HepG2 (cell line): ENCODE data around the gene ATG2A. TPM values are rescaled to one million over a fixed set of nuclear protein-coding genes. Genes with fewer than 3 reads are reported as not detected.

Experiments used
- ATAC-seq: fragments of 200-7000 bp; cut with Tn5 transposase; 3 replicates; pipeline ENCODE4 v1.9.1; 2020; ENCODE audit warnings: mild to moderate bottlenecking, moderate library complexity
- BruUV-seq: library from RNA; stranded (reverse); fragments of 400-500 nt; replicated peaks from 2 replicates; lab custom pipeline; 2021; lab: Mats Ljungman, UMichigan
- CTCF ChIA-PET: fragments of 300-600 bp; formaldehyde crosslinking; extraction: SDS; loops from one replicate; lab custom pipeline; 2021; ENCODE audit warnings: low total read pairs, inconsistent platforms, low intra/inter-chr PET ratio; lab: Yijun Ruan, JAX
- POLR2A ChIA-PET: fragments of 350-600 bp; sonication (Branson Sonifier 250); formaldehyde crosslinking; loops from one replicate; lab custom pipeline; 2020; ENCODE audit warnings: antibody characterized with exemption, inconsistent platforms; lab: Yijun Ruan, JAX
- DNase-seq: peaks from one replicate; pipeline ENCODE4 v3.0.0-alpha.2; 2015; ENCODE audit warnings: low spot score
- FAIRE-seq: peaks from 3 replicates; lab custom pipeline; 2011; peaks lifted over from hg19 to GRCh38; lab: Jason Lieb, UNC
- H2AFZ ChIP-seq: one replicate; pipeline ENCODE4 v1.6.1; 2011; ENCODE audit warnings: low read length, inconsistent platforms
- H3K27ac ChIP-seq: fragments of 300-600 bp; 3 replicates; pipeline ENCODE4 v1.8.0; 2011; ENCODE audit warnings: mixed run types, mild to moderate bottlenecking, mixed read lengths, low read length, inconsistent platforms; ENCODE audit not compliant: insufficient read depth; ENCODE audit errors: extremely low read length
- H3K27me3 ChIP-seq, 2 experiments: fragments of 200-600 bp in 1 of 2; 2 replicates in 1 of 2; 3 replicates in 1 of 2; pipeline versions ENCODE4 v1.6.0 to v1.8.0; 2011; ENCODE audit warnings: low read length in 2 of 2, mild to moderate bottlenecking in 2 of 2, moderate library complexity in 2 of 2, inconsistent platforms in 1 of 2; ENCODE audit not compliant: insufficient read depth in 2 of 2, control insufficient read depth in 1 of 2
- H3K36me3 ChIP-seq, 2 experiments: fragments of 200-600 bp in 1 of 2; replicated peaks in 1 of 2; 2 replicates in 1 of 2; 3 replicates in 1 of 2; pipeline versions ENCODE4 v1.5.1 to v1.8.0; 2011; ENCODE audit warnings: low read length in 2 of 2, inconsistent platforms in 1 of 2; ENCODE audit not compliant: insufficient read depth in 2 of 2, control insufficient read depth in 1 of 2
- H3K4me1 ChIP-seq: 2 replicates; pipeline ENCODE4 v1.5.1; 2012; ENCODE audit warnings: low read length, inconsistent platforms; ENCODE audit not compliant: insufficient read depth
- H3K4me2 ChIP-seq: 2 replicates; pipeline ENCODE4 v1.6.0; 2011; ENCODE audit warnings: low read depth, low read length, inconsistent platforms
- H3K4me3 ChIP-seq, 3 experiments: fragments of 200-600 bp in 1 of 3; sonication (generic), shearing (Covaris generic) in 1 of 3; replicated peaks in 1 of 3; 2 replicates each; pipeline ENCODE4 v1.5.1; 2011 to 2016; ENCODE audit warnings: low read length in 3 of 3, inconsistent platforms in 2 of 3, low read depth in 2 of 3, mild to moderate bottlenecking in 2 of 3, control low read depth in 1 of 3, mixed read lengths in 1 of 3; ENCODE audit not compliant: insufficient read depth in 1 of 3
- H3K79me2 ChIP-seq: one replicate; pipeline ENCODE4 v1.6.1; 2011; ENCODE audit warnings: low read length, inconsistent platforms; ENCODE audit not compliant: insufficient read depth
- H3K9ac ChIP-seq: 2 replicates; pipeline ENCODE4 v1.6.0; 2011; ENCODE audit warnings: mild to moderate bottlenecking, low read depth, low read length, inconsistent platforms; ENCODE audit not compliant: insufficient read depth
- H3K9me3 ChIP-seq: 2 replicates; pipeline ENCODE4 v1.5.1; 2012; ENCODE audit warnings: mild to moderate bottlenecking, low read length
- H4K20me1 ChIP-seq: 2 replicates; pipeline ENCODE4 v1.6.0; 2011; ENCODE audit warnings: inconsistent platforms, mild to moderate bottlenecking, low read length, moderate library complexity; ENCODE audit not compliant: insufficient read depth
- RBM22 ChIP-seq: fragments of 200-400 bp; formaldehyde crosslinking; optimal IDR thresholded peaks from 2 replicates; pipeline ENCODE3; 2017; ENCODE audit warnings: mild to moderate bottlenecking, low read length, moderate library complexity
- SP1 ChIP-seq, 2 experiments: fragments of 450-650 bp in 1 of 2; sonication (generic) in 1 of 2; formaldehyde crosslinking in 1 of 2; IDR thresholded peaks; 2 replicates each; pipeline versions ENCODE4 v1.4.0 to v1.6.1; 2016 to 2020; ENCODE audit warnings: missing genetic modification reagents in 1 of 2
- TSC22D2 ChIP-seq: sonication (generic); formaldehyde crosslinking; IDR thresholded peaks from 2 replicates; pipeline ENCODE4 v1.5.1; 2020; ENCODE audit warnings: missing genetic modification reagents, mild to moderate bottlenecking, borderline replicate concordance
- ZNF337 ChIP-seq: sonication (generic); formaldehyde crosslinking; IDR thresholded peaks from 2 replicates; pipeline ENCODE4 v1.5.1; 2020; ENCODE audit warnings: missing genetic modification reagents, low read depth, mild to moderate bottlenecking, borderline replicate concordance
- whole genome bisulfite sequencing: methylation state at CpG from one replicate; pipeline ENCODE4 v1.1.6; 2017; ENCODE audit warnings: low lambda C conversion rate; 5-methylcytosine and 5-hydroxymethylcytosine counted together
- in situ Hi-C: cut with HindIII; loops from 2 replicates; pipeline ENCODE4 v1.10.0; 2017; ENCODE audit warnings: low pct_unique_long_range_greater_than_20kb; ENCODE audit not compliant: extremely low pct_ligation_motif_present
- intact Hi-C: fragments of 100-400 bp; cut with micrococcal nuclease; formaldehyde crosslinking; loops from one replicate; pipeline ENCODE4 v1.10.0; 2022; ENCODE audit not compliant: unreplicated experiment
- polyA plus RNA-seq, 8 experiments: library from polyadenylated mRNA; depleted of rRNA in 3 of 8; stranded (reverse) in 7 of 8; unstranded in 1 of 8; fragments of >200 nt; fragmentation: Illumina TruSeq in 4 of 8; extraction: Trizol in 4 of 8; gene quantifications; 2 replicates each; pipeline versions ENCODE4 v1.2.1 to v1.2.3, GENCODE V29; 2011 to 2016; ENCODE audit warnings: low read depth in 4 of 8, missing spikeins in 1 of 8, mixed read lengths in 1 of 8; ENCODE audit not compliant: insufficient read depth in 1 of 8
- total RNA-seq, 5 experiments: library from RNA; depleted of rRNA; stranded (reverse); fragments of >200 nt; fragmentation: Illumina TruSeq; extraction: Trizol; gene quantifications; 2 replicates each; pipeline ENCODE4 v1.2.3, GENCODE V29; 2016; ENCODE audit warnings: low read depth in 1 of 5
- TF ChIP-seq, protein P1 (sequence below): sonication (generic); formaldehyde crosslinking; IDR thresholded peaks from 2 replicates; pipeline ENCODE4 v1.4.0; 2020; ENCODE audit warnings: missing genetic modification reagents
- TF ChIP-seq, protein P2 (sequence below): sonication (generic); formaldehyde crosslinking; IDR thresholded peaks from 2 replicates; pipeline ENCODE4 v1.4.0; 2020; ENCODE audit warnings: missing genetic modification reagents, borderline replicate concordance
- TF ChIP-seq, protein P3 (sequence below): sonication (generic); formaldehyde crosslinking; IDR thresholded peaks from 2 replicates; pipeline ENCODE4 v1.4.0; 2020; ENCODE audit warnings: mild to moderate bottlenecking, missing genetic modification reagents

Gene ATG2A
- total and polyA plus RNA-seq, 2 of the 13 experiments (the other 11 are each of a cell fraction or from before 2014, with no cell fraction given) = 6.7 to 8.0 TPM

DNA sequence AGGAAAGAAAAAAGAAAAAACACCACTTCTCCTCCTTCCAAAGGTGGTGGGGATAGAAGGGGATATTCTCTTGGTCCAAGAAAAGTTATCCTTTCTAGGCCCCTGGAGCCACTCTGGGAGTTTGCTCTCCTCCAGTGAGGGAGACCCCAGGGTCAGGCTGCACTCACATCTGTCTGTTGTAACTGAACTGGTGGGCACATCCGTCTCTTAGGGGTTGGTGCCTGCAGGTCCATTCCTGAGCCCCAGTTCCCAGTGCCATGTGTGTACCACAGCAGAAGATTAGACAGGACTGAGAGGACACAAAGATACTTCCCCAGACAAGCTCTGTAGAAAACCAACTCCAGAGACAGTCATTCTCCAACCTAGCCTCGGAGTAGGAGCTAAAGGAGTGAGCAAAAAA lies 3.1 kb upstream of the ATG2A start:
- H3K27me3 ChIP-seq = no peaks in the 10 kb centered on the region; a peak in 1 of 5 replicates
- DNase-seq = no peak
- H3K4me3 ChIP-seq = no peak overlapping the region
- FAIRE-seq = no peak
- no peak overlapping the region for H3K27ac ChIP-seq
- peaks cover 5% of the 10 kb centered on the region; the same call in 1 of the 2 replicates for H4K20me1 ChIP-seq
- intact Hi-C loops (no loop called here), in situ Hi-C loops (no loop called here)
- no peak for ATAC-seq
- no peak overlapping the region for H3K9ac ChIP-seq
- H2AFZ ChIP-seq = no peak overlapping the region
- ChIA-PET CTCF (no interaction called here), POLR2A (interaction anchor here (1.0 to 1.4 kb wide), 2 partner anchors 14 to 94 kb away, joined by 3 read pairs; partner anchors contain the start of gene ARL2)
- H3K36me3 ChIP-seq = no peaks in the 10 kb centered on the region
- BruUV-seq = no TSS peak
- peaks cover 55% of the 10 kb centered on the region for H3K4me1 ChIP-seq
- peaks cover 15% of the 10 kb centered on the region for H3K79me2 ChIP-seq
- no peaks in the 10 kb centered on the region for H3K9me3 ChIP-seq
- WGBS = 75% methylated on average over 2 of the region's 2 CpGs
- no peak overlapping the region; the same call in 1 of the 2 replicates for H3K4me2 ChIP-seq
- no peak for TF ChIP-seq RBM22
- TF ChIP-seq ZNF337 (CRISPR knock-in tag) = no peak
- TF ChIP-seq SP1 (IDR thresholded peaks at IDR 0.05) = no peak
- TF ChIP-seq SP1 (CRISPR knock-in tag; IDR thresholded peaks at IDR 0.05) = no peak
- TF ChIP-seq, protein P1, sequence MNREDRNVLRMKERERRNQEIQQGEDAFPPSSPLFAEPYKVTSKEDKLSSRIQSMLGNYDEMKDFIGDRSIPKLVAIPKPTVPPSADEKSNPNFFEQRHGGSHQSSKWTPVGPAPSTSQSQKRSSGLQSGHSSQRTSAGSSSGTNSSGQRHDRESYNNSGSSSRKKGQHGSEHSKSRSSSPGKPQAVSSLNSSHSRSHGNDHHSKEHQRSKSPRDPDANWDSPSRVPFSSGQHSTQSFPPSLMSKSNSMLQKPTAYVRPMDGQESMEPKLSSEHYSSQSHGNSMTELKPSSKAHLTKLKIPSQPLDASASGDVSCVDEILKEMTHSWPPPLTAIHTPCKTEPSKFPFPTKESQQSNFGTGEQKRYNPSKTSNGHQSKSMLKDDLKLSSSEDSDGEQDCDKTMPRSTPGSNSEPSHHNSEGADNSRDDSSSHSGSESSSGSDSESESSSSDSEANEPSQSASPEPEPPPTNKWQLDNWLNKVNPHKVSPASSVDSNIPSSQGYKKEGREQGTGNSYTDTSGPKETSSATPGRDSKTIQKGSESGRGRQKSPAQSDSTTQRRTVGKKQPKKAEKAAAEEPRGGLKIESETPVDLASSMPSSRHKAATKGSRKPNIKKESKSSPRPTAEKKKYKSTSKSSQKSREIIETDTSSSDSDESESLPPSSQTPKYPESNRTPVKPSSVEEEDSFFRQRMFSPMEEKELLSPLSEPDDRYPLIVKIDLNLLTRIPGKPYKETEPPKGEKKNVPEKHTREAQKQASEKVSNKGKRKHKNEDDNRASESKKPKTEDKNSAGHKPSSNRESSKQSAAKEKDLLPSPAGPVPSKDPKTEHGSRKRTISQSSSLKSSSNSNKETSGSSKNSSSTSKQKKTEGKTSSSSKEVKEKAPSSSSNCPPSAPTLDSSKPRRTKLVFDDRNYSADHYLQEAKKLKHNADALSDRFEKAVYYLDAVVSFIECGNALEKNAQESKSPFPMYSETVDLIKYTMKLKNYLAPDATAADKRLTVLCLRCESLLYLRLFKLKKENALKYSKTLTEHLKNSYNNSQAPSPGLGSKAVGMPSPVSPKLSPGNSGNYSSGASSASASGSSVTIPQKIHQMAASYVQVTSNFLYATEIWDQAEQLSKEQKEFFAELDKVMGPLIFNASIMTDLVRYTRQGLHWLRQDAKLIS (CRISPR knock-in tag) = no peak
- TF ChIP-seq, protein P2, sequence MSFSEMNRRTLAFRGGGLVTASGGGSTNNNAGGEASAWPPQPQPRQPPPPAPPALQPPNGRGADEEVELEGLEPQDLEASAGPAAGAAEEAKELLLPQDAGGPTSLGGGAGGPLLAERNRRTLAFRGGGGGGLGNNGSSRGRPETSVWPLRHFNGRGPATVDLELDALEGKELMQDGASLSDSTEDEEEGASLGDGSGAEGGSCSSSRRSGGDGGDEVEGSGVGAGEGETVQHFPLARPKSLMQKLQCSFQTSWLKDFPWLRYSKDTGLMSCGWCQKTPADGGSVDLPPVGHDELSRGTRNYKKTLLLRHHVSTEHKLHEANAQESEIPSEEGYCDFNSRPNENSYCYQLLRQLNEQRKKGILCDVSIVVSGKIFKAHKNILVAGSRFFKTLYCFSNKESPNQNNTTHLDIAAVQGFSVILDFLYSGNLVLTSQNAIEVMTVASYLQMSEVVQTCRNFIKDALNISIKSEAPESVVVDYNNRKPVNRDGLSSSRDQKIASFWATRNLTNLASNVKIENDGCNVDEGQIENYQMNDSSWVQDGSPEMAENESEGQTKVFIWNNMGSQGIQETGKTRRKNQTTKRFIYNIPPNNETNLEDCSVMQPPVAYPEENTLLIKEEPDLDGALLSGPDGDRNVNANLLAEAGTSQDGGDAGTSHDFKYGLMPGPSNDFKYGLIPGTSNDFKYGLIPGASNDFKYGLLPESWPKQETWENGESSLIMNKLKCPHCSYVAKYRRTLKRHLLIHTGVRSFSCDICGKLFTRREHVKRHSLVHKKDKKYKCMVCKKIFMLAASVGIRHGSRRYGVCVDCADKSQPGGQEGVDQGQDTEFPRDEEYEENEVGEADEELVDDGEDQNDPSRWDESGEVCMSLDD (CRISPR knock-in tag) = no peak
- TF ChIP-seq, protein P3, sequence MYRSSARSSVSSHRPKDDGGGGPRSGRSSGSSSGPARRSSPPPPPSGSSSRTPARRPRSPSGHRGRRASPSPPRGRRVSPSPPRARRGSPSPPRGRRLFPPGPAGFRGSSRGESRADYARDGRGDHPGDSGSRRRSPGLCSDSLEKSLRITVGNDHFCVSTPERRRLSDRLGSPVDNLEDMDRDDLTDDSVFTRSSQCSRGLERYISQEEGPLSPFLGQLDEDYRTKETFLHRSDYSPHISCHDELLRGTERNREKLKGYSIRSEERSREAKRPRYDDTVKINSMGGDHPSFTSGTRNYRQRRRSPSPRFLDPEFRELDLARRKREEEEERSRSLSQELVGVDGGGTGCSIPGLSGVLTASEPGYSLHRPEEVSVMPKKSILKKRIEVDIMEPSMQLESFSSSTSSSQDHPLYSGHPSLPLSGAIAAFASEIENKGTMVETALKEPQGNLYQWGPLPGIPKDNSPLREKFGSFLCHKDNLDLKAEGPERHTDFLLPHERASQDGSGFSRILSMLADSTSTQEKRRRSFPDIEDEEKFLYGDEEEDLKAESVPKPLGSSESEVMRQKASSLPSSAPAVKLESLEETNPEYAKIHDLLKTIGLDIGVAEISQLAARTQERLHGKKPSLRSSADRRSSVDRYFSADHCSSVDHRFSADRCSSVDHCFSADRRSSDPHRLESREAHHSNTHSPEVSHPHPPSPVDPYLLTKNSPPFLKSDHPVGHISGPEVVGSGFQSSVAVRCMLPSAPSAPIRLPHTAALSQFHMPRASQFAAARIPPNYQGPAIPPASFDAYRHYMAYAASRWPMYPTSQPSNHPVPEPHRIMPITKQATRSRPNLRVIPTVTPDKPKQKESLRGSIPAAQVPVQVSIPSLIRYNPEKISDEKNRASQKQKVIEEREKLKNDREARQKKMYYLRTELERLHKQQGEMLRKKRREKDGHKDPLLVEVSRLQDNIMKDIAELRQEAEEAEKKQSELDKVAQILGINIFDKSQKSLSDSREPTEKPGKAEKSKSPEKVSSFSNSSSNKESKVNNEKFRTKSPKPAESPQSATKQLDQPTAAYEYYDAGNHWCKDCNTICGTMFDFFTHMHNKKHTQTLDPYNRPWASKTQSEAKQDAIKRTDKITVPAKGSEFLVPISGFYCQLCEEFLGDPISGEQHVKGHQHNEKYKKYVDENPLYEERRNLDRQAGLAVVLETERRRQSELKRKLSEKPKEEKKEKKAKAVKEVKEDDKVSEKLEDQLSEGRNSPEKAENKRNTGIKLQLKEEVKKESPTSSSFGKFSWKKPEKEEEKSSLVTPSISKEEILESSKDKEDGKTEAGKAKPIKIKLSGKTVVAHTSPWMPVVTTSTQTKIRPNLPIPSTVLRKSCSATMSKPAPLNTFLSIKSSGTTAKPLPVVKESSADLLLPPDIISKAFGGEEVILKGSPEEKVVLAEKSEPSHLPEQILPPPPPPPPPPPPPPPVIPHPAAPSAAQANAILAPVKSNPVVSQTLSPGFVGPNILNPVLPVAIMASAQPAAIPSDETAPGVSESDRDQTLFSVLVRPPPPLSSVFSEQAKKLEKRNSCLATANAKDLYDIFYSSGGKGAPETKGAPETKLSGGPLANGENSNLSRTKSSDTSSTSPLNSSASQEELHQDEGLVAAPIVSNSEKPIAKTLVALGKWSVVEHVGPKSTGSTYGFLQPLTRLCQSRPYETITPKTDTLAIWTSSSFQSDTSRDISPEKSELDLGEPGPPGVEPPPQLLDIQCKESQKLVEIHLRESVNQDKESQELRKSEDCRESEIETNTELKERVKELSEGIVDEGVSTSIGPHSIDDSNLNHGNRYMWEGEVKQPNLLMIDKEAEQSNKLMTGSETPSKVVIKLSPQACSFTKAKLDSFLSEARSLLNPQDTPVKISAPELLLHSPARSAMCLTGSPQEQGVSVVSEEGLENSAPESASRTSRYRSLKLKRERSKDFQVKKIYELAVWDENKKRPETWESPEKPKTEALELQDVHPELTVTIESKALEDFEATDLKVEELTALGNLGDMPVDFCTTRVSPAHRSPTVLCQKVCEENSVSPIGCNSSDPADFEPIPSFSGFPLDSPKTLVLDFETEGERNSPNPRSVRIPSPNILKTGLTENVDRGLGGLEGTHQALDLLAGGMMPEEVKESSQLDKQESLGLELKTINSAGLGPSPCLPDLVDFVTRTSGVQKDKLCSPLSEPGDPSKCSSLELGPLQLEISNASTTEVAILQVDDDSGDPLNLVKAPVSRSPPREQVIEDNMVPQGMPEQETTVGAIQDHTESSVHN (CRISPR knock-in tag) = no peak
- no peak for TF ChIP-seq TSC22D2 (CRISPR knock-in tag)
